ENCODE data around the gene YTHDC1.

GRCh38 chr4:68344049-68344448, 5.8 kb downstream of the YTHDC1 start:
- TF ChIP-seq POLR2A (IDR thresholded peaks at IDR 0.05) (no peak), CTCF (IDR thresholded peaks at IDR 0.05) (no peak)
